ENCODE measurements around the gene TLE1. TPM values are rescaled to one million over a fixed set of nuclear protein-coding genes. Genes with fewer than 3 reads are reported as not detected.

Gene TLE1
- total RNA-seq, 1 donor from 2014 or later, result 75.1 TPM

GRCh38 chr9:81717061-81717746 lies 27.9 kb upstream of the TLE1 start:
- no peaks in the 10 kb centered on the region for H3K4me1 ChIP-seq
- DNase-seq (ENCODE audit: extremely low spot score in 2 of 2), result no peak
- no peaks in the 10 kb centered on the region for H3K27me3 ChIP-seq
- intact Hi-C loops (cut with DNase I), result no loop called here
- H3K36me3 ChIP-seq, result no peaks in the 10 kb centered on the region
- no peaks in the 10 kb centered on the region for H3K9me3 ChIP-seq
- TF ChIP-seq POLR2A (IDR thresholded peaks at IDR 0.05) (no peak), CTCF (IDR thresholded peaks at IDR 0.05) (no peak), POLR2AphosphoS5 (IDR thresholded peaks at IDR 0.05; ENCODE audit: insufficient read depth in 1 of 2, low read depth in 1 of 2) (no peak)
- H3K27ac ChIP-seq, result no peak overlapping the region
- H3K4me3 ChIP-seq, result no peak overlapping the region

GRCh38 chr9:81716409-81716808 lies 27.1 kb upstream of the TLE1 start:
- intact Hi-C loops (cut with DNase I), result no loop called here
- H3K27me3 ChIP-seq, result no peaks in the 10 kb centered on the region
- TF ChIP-seq POLR2AphosphoS5 (IDR thresholded peaks at IDR 0.05; ENCODE audit: insufficient read depth in 1 of 2, low read depth in 1 of 2) (no peak), CTCF (IDR thresholded peaks at IDR 0.05) (no peak), POLR2A (IDR thresholded peaks at IDR 0.05) (no peak)

GRCh38 chr9:81705578-81705977 lies 16.2 kb upstream of the TLE1 start:
- TF ChIP-seq POLR2A (IDR thresholded peaks at IDR 0.05) (no peak), CTCF (IDR thresholded peaks at IDR 0.05) (no peak), POLR2AphosphoS5 (IDR thresholded peaks at IDR 0.05; ENCODE audit: insufficient read depth in 1 of 2, low read depth in 1 of 2) (no peak)
- Histone ChIP-seq H3K9me3 (no peaks in the 10 kb centered on the region), H3K27ac (no peak overlapping the region), H3K27me3 (no peaks in the 10 kb centered on the region), H3K4me1 (no peaks in the 10 kb centered on the region), H3K4me3 (no peak overlapping the region), H3K36me3 (no peaks in the 10 kb centered on the region)
- intact Hi-C loops (cut with DNase I), result no loop called here
- no peak for DNase-seq (ENCODE audit: extremely low spot score in 2 of 2)

More at GRCh38 chr9:81716409-81716808, 27.1 kb upstream of the TLE1 start:
- H3K27ac ChIP-seq, result no peak overlapping the region
- no peaks in the 10 kb centered on the region for H3K4me1 ChIP-seq
- no peak for DNase-seq (ENCODE audit: extremely low spot score in 2 of 2)
- H3K4me3 ChIP-seq, result no peak overlapping the region
- no peaks in the 10 kb centered on the region for H3K9me3 ChIP-seq
- no peaks in the 10 kb centered on the region for H3K36me3 ChIP-seq

GRCh38 chr9:81694541-81694940 lies 5.2 kb upstream of the TLE1 start:
- TF ChIP-seq CTCF (IDR thresholded peaks at IDR 0.05) (no peak), POLR2A (IDR thresholded peaks at IDR 0.05) (no peak), POLR2AphosphoS5 (IDR thresholded peaks at IDR 0.05; ENCODE audit: insufficient read depth in 1 of 2, low read depth in 1 of 2) (no peak)
- no peak overlapping the region for H3K27ac ChIP-seq

GRCh38 chr9:81693671-81694378 lies 4.5 kb upstream of the TLE1 start:
- no peaks in the 10 kb centered on the region for H3K9me3 ChIP-seq
- intact Hi-C loops (cut with DNase I), result no loop called here
- H3K4me1 ChIP-seq, result peaks cover 9% of the 10 kb centered on the region
- TF ChIP-seq POLR2A (IDR thresholded peaks at IDR 0.05) (no peak), CTCF (IDR thresholded peaks at IDR 0.05) (no peak), POLR2AphosphoS5 (IDR thresholded peaks at IDR 0.05; ENCODE audit: insufficient read depth in 1 of 2, low read depth in 1 of 2) (no peak)
- H3K27me3 ChIP-seq, result no peaks in the 10 kb centered on the region
- H3K27ac ChIP-seq, result no peak overlapping the region
- no peaks in the 10 kb centered on the region for H3K36me3 ChIP-seq
- DNase-seq (ENCODE audit: extremely low spot score in 2 of 2), result no peak
- no peak overlapping the region for H3K4me3 ChIP-seq

More at GRCh38 chr9:81694541-81694940, 5.2 kb upstream of the TLE1 start:
- Histone ChIP-seq H3K4me1 (peaks cover 9% of the 10 kb centered on the region), H3K27me3 (no peaks in the 10 kb centered on the region), H3K4me3 (no peak overlapping the region), H3K36me3 (no peaks in the 10 kb centered on the region), H3K9me3 (no peaks in the 10 kb centered on the region)
- intact Hi-C loops (cut with DNase I), result no loop called here
- no peak for DNase-seq (ENCODE audit: extremely low spot score in 2 of 2)
